Fibroblast of skin of back (primary cell): Measurements from ENCODE around the gene EMB. TPM values are rescaled to one million over a fixed set of nuclear protein-coding genes. Genes with fewer than 3 reads are reported as not detected.
"Not testable (repeated sequence)": the region's sequence is repeated elsewhere in the genome, so short reads cannot be mapped to it uniquely, and the experiment has no call there.

Experiments used
- DNase-seq: peaks from one replicate; pipeline ENCODE4 v3.0.0-alpha.2; 2013
- polyA plus RNA-seq, 2 experiments: library from polyadenylated mRNA; unstranded; fragments of 120-200 nt; gene quantifications; one replicate each; pipeline ENCODE4 v1.2.1, GENCODE V29; 2013; ENCODE audit not compliant: insufficient read length in 2 of 2

The EMB gene, protein sequence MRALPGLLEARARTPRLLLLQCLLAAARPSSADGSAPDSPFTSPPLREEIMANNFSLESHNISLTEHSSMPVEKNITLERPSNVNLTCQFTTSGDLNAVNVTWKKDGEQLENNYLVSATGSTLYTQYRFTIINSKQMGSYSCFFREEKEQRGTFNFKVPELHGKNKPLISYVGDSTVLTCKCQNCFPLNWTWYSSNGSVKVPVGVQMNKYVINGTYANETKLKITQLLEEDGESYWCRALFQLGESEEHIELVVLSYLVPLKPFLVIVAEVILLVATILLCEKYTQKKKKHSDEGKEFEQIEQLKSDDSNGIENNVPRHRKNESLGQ
- 5.5 TPM for polyA plus RNA-seq (2013, experiment 1 of 2; ENCODE audit: insufficient read length)
- 3.3 TPM for polyA plus RNA-seq (2013, experiment 2 of 2; ENCODE audit: insufficient read length)

DNA sequence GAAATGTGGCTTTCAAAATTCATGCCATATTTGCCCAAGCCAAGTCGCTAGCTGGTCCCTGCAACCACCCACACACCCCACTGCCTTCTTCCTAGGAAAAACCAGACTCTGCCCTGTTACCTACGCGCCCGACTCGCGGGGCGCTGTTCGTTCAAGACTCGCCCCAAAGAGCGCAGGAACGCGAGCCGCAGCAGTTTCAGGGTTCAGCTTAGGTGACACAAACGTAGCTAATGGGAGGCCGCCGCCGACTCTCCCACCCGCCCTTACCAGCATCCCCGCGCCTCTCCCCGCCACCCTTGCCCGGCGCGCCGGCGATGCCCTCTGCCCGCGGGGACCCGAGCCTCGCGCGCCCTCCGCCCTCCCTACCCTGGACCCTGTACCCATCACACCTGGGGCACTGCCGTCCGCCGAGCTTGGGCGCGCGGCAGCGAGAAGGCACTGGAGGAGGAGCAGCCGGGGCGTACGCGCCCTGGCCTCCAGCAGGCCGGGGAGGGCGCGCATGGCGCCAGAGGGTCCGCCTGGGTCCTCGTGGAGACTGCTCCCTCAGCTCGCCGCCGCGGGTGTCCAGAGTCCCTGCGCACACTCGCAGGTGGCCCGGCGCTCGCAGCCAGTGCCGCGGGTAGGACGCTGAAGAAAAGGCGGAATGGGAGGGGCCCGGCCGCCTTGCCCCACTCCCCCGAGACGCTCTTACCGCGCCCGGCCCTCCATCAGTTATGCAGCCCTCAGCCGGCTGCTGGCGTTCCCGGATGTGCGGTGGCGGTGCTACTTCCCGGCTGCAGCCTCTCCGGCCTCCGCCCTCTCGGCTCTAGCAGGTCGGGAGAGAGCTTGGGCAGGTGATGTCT lies at the start of gene EMB:
EMB (minus strand) TSS at position 638 of the 842 bp plus-strand sequence; CDS start at position 501, 137 bp downstream.
- DNase-seq, result peak; percentile 47

DNA sequence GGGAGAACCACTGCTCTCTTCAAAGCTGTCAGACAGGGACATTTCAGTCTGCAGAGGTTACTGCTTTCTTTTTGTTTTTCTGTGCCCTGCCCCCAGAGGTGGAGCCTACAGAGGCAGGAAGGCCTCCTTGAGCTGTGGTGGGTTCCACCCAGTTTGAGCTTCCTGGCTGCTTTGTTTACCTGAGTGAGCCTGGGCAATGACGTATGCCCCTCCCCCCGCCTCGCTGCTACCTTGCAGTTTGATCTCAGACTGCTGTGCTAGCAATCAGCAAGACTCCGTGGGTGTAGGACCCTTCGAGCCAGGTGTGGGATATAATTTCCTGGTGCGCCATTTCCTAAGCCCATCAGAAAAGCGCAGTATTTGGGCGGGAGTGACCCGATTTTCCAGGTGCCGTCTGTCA lies 48.4 kb upstream of the EMB start:
- not testable (repeated sequence) for DNase-seq

DNA sequence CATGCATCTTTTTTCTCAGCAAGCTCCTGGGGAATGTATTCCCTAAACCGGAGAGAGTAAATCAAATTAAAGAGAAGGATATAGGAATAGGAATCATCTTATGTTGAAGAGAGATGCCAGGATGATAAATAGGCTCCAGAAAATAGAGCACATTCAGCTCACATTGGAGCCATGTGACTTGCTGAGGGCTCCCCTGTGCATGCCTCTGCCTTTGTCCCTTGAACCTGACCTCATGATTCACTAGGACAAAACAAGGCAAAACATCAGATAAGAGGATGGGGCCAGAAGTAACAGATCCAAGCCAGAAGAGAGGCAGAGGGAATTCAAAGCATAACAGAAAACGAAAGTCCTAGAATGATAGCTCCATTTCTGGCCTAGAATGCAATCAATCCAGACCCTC lies 37.7 kb upstream of the EMB start:
- not testable (repeated sequence) for DNase-seq

DNA sequence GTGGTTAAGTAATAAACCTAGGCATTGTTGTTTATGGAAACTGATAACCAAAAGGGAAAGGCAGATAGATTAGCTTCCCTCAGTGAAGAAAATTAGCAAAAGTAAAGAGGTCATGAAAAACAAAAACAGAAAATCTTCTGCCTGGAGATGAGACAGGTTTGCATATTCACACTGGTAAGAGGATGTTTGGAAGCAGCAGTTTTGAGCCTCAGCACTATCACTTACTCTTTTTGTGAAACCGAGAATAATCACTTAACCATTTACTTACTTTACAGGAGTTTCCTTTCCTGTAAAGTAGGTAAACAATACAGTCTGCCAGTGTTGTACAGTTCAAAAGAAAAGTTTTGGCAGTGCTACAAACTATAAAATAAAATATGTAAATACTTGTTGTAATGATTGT lies 35.5 kb upstream of the EMB start:
- DNase-seq, result no peak

DNA sequence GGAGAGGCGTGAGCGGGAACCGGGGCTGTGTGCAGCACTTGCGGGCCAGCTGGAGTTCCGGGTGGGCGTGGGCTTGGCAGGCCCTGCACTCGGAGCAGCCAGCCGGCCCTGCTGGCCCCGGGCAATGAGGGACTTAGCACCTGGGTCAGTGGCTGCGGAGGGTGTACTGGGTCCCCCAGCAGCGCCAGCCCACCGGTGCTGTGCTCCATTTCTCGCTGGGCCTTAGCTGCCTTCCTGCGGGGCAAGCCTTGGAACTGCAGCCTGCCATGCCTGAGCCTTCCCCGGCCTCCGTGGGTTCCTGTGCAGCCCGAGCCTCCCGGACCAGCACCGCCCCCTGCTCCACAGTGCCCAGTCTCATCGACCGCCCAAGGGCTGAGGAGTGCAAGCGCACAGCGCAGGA lies 23.9 kb upstream of the EMB start:
- not testable (repeated sequence) for DNase-seq

DNA sequence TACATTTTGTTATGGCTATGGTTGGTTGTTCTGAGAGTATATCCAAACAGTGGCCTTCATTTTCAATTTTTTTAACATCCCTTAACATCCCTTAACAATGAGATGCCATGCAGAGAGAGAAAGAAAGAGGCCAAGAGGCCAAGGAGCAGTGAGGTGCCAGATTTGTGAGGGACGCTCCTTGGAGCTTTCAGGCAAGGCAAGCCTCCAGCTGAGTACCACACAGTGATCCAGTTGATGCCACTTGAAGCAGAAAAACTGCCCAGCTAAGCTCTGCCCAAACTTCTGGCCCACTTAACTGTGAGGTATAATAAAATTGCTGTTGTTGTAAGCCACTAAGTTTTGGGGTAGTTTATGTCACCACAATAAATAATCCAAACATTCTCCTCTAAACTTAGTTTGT lies 22.6 kb upstream of the EMB start:
- DNase-seq, result no peak

DNA sequence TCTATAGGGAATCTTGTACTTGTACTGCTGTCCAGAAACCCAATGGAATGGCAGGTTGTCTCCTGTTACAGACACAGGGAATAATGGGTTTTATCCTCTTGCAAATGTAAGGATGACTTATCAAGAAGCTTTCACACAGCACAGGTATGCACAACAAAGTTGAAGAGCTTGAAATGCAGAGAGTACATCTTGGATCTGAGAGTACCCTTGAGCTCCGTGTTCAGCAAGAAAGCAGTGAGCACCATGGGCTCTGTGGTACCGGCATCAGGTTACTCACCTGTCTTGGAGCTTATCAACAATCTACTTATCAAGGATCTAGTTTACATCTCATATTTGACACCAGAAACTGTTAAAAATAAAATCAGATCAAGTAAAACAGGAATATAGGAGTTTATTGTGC lies 22.0 kb upstream of the EMB start:
- no peak for DNase-seq

DNA sequence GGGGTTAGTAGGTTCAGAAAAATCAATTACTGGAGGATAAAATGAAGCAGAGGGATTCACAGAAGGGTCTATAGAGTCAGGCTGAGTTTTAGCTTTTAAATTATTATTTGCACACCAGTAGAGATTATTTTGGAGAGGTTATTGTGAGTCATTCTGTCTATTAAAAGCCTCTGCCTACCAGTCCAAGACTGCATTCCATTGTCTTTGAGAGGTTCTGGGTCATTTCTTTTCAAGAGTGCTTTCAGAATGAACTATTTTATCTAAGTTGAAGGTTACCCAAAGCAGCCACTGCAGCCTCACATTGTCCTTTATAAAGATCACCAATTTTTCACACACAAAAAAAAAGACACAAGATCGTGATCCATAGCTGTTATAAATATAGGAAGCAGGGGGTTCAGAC lies 21.5 kb upstream of the EMB start:
- DNase-seq, result not testable (repeated sequence)

DNA sequence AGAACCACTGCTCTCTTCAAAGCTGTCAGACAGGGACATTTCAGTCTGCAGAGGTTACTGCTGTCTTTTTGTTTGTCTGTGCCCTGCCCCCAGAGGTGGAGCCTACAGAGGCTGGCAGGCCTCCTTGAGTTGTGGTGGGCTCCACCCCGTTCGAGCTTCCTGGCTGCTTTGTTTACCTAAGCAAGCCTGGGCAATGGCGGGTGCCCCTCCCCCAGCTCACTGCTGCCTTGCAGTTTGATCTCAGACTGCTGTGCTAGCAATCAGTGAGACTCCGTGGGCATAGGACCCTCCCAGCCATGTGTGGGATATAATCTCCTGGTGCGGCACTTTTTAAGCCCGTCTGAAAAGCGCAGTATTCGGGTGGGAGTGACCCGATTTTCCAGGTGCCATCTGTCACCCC lies 17.3 kb upstream of the EMB start:
- DNase-seq, result not testable (repeated sequence)

DNA sequence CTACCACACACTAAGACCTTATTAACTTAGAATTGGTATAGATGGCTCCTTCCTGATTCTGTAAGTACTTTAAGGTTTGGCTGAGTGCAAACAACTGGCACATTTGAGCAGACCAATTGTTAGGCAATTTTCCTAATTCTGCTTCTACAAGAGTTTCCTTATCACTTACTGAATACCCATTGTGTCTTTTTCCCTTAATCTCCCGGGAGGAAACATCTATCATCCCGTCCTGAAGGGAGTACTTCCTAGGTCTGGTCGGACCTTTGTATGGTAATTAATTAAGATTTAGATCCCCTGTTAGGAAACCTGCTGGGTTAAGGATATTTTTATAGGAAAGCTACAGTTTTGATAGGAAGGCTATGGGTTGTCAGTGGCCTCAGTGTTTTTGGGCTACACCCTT lies 8.2 kb upstream of the EMB start:
- not testable (repeated sequence) for DNase-seq

DNA sequence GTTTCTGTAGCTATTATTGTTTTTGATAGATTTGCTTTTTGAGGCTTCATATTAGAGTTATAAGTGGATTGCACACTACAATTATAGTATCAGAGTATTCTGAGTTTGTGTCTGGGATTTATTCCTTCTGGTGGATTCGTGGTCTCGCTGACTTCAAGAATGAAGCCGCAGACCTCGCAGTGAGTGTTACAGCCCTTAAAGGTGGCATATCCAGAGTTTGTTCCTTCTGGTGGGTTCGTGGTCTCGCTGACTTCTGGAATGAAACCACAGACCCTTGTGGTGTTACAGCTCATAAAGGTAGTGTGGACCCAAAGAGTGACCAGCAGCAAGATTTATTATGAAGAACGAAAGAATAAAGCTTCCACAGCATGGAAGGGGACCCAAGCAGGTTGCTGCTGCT lies 6.9 kb upstream of the EMB start:
- no peak for DNase-seq

DNA sequence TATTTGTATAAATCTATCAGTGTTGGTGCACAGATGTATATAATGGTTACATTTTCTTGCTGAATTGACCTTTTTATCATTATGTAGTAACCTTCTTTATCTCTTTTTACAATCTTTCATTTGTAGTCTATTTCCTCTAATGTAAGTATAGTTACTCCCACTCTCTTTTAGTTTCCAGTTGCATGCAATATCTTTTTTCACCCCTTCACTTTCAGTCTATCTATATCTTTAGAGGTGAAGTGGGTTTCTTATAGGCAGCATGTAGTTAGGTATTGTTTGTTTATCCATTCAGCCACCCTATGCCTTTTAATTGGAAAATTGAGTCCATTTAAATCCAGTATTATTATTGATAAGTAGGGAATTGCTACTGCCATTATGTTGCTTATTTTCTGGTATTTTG lies 6.1 kb upstream of the EMB start:
- DNase-seq, result no peak

DNA sequence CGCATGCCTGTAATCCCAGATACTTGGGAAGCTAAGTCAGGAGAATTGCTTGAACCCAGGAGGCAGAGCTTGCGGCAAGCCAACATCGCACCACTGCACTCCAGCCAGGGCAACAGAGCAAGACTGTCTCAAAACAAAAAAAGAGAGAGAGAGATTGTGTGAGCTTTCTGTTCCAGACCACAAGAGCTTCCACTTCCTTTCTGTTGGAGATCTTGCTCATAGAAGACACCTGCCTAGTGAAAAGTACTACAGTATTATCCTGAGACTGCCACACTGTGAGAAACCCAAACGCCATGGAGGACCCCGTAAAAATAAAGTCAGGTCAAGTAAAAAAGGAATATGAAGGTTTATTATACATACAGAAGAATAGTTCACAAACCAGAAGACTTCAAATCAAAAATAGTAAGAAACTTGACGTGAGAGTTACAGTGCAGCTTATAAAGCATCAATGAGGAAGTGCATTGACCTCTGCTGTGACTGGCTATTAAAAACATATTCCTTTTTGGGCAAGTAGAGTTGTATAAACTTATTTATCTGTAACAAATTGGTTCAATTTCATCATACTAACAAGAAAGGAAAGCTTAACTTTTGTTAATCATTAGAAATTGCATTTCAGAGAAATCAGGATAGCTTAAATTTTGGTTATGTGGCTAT lies 4.3 kb upstream of the EMB start:
- DNase-seq, result no peak

DNA sequence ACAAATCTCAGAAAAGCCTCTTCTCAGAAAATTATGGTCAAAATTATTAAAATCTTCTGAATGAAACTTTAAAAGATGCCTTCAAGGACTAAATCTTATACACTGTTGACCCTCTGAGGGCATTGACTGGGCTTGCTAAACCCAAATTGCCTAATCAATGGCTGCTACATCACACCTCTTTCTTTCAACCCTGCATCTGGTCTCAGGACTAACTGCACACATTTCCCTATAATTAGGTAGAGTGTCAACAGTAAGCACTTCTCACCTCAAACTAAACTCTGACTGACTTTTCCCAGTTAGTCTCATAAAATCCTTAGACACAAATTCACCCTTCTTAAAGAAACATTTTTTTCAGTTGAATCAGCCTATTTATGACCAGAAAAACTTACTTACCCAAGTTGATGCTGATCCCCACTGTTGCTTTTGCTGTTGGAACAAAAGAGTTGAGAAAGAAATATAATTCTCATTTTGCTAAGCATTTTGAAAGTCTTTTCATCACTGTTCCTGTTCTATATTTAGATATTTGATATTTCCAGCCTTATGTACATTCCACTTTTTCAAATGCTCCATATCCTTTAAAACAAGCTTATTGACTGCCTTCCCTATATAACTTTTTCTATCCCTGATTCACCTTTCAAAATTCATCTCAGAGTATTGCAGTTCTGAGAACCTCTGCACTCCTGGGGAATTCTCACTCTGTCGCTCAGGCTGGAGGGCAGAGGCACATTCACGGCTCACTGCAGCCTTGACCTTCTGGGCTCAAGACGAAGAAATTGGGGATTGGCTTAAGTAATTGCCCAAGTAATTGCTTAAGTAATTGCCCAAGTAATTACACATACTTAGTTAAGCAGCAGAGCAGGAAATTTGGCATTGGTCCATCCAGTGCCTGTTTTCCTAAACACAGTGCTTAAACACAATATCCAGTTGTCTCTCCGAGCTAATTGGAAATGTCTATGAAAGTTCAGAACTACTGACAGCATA lies 1.8 kb upstream of the EMB start:
- peak; percentile 7 for DNase-seq

DNA sequence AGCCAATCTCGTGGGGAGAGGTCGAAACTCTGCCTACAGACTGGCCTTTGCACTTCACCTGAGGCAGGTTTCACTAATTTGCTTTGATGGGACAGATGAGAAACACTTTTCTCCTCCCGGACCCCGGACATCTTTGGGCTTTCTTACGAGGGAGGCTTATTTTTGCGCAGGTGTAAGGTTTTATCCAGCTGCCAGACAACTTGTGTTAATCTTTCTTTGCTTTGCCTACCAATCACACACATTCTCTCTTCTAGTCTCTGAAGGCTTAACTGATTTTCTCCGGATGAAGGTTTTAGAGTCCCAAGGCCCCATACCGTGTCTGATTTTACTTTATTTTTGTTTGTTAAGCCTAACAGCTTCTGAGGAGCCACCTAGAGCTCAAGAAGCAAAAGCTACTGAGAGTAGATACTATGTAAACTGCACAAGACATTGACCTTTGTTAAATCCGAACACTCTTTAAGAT lies 436 bp upstream of the EMB start:
- no peak for DNase-seq

DNA sequence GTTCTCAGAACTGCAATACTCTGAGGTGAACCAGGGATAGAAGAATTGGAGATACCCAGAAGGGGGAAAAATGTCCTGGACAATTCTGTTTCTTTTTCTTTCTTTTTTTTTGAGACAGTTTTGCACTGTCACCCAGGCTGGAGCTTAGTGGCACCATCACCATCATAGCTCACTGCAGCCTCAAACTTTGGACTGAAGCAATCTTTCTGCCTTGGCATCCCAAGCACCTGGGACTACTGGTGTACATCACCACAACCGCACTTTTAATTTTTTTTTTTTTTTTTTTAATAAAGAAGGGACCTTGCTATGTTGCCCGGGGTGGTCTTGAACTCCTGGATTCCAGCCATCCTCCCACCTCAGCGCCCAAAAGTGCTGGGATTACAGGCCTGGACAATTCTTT lies 1.9 kb downstream of the EMB start:
- DNase-seq, result no peak

DNA sequence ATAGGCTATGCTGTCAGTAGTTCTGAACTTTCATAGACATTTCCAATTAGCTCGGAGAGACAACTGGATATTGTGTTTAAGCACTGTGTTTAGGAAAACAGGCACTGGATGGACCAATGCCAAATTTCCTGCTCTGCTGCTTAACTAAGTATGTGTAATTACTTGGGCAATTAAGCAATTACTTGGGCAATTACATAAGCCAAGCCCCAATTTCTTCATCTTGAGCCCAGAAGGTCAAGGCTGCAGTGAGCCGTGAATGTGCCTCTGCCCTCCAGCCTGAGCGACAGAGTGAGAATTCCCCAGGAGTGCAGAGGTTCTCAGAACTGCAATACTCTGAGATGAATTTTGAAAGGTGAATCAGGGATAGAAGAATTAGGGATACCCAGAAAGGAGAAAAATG lies 3.0 kb downstream of the EMB start:
- not testable (repeated sequence) for DNase-seq

DNA sequence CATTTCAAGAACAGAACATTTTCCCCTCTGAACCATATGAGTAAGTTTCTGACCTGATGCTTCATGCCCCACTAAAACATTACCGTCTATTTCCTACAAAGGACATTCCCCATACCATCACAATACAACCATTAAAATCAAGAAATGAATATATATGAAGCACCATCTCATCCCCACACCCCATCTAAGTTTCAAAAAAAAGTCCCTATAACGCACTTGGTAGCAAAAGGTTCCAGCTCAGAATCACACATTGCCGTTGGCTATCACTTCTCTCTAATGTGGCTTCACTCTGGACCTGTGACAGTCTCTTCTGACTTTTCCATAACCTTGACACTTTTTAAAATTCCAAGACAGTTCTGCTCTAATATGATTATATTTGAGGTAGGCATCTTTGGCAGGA lies 5.9 kb downstream of the EMB start:
- DNase-seq, result no peak

DNA sequence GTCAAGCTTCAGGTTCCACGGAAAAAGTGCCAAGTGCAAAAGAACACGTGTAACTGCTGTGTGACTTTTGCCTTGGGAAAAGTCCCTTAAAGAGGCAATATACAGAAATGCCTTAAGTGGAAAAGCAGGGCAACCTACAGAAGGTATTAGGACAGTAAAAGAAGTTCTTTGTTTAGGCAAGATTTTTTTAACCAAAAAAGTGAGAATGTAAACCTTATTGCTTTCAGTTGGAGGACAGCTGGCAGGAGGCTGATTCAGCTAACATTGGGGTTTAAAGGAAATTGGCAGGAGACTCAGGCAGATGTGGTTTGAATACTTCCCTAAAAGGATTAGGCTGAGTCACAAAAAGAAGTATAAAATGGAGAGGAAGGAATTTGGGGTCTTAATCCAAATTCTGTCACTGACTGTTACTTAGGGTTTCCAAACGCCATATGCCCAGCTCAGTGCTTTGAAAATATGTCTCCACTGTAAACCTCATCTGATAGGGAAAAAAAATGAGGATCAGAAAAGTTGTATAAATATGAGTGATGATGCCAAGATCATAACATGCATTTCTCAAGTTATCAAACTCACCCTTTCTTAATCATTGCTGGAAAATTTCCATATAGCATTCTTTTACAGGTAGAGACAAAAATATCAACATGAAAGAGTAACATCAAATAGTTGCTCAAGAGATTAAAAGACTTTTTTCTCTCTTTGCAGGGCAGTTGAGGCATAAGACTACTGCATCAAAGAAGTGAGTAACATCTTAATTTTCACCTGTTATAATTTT lies 9.8 kb downstream of the EMB start:
- DNase-seq, result peak; percentile 1

DNA sequence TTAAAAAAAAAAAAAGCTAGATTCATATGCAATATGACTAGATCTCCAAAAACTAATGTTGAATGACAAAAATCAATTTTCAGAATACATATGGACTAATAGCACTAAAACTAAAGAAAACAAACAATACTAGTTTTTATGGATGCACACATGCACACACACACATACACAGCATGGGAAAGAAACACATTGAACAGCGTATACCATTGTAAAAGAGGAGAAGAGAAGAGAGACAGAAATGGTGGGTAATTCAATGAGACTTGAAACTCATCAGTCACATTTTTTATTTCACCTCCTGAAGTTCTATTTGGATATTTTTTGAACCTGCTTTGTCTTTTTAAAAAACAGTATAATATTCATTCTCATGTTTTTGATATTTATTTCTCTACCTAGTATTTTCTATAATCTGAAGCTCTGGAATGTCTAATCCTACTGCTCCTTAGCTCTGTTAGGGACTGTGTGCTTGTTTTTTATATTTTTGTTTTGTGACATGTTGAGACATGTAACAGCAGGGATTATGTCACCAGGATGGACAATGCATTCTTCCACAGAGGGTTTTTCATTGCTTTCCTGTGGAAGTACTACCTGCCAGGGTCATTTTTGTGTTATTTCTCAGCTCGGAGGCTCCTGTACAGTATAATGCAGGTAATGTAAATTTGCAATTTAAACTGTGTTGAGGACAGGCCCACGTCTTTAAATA lies 17.8 kb downstream of the EMB start:
- DNase-seq, result not testable (repeated sequence)
